Esophagus squamous epithelium (tissue), 5 donors: ENCODE data around the gene LRP1. TPM values are rescaled to one million over a fixed set of nuclear protein-coding genes. Genes with fewer than 3 reads are reported as not detected.

Source experiments
- DNase-seq: peaks from one replicate; lab custom pipeline; 2025; lab: John Stamatoyannopoulos, UW
- H3K27ac ChIP-seq, 4 donors: fragments of 200-600 bp; sonication (generic); one replicate each; pipeline ENCODE4 v1.5.1; 2016 to 2019; ENCODE audit warnings: mild to moderate bottlenecking in 1 of 4
- H3K27me3 ChIP-seq, 4 donors: fragments of 200-600 bp; sonication (generic); 1 replicate in 3 of 4; 2 replicates in 1 of 4; pipeline versions ENCODE4 v1.5.1 to v1.6.0; 2017 to 2021; ENCODE audit warnings: antibody characterized with exemption in 1 of 4
- H3K36me3 ChIP-seq, 3 donors: fragments of 200-600 bp; sonication (generic); one replicate each; pipeline ENCODE4 v1.5.1; 2016 to 2019
- H3K4me1 ChIP-seq, 3 donors: fragments of 200-600 bp; sonication (generic); one replicate each; pipeline ENCODE4 v1.5.1; 2017 to 2019
- H3K4me3 ChIP-seq, 4 donors: fragments of 200-600 bp; sonication (generic); 1 replicate in 3 of 4; 2 replicates in 1 of 4; pipeline ENCODE4 v1.5.1; 2016 to 2019; ENCODE audit warnings: mild to moderate bottlenecking in 2 of 4, moderate library complexity in 1 of 4
- H3K9me3 ChIP-seq, 3 donors: fragments of 200-600 bp; sonication (generic); one replicate each; pipeline ENCODE4 v1.5.1; 2016 to 2019
- CTCF ChIP-seq, 6 experiments: fragments of 450-650 bp in 4 of 6; fragments of 200-600 bp in 2 of 6; sonication (generic) in 2 of 6; IDR thresholded peaks; one replicate each; pipeline ENCODE4 v1.5.1; 2016 to 2019; ENCODE audit warnings: antibody characterized with exemption in 6 of 6, mild to moderate bottlenecking in 4 of 6, moderate library complexity in 4 of 6
- POLR2A ChIP-seq, 4 donors: fragments of 450-650 bp; IDR thresholded peaks; one replicate each; pipeline ENCODE4 v1.6.1; 2017; ENCODE audit warnings: antibody characterized with exemption in 4 of 4, mild to moderate bottlenecking in 4 of 4, moderate library complexity in 3 of 4
- WGBS, 2 donors: methylation state at CpG; one replicate each; pipeline ENCODE4 v1.1.5; 2018; 5-methylcytosine and 5-hydroxymethylcytosine counted together
- intact Hi-C: fragments of 100-400 bp; cut with DNase I; formaldehyde crosslinking; loops from one replicate; pipeline ENCODE4 v1.15.0; 2022
- total RNA-seq, 4 donors: library from RNA; depleted of rRNA; stranded (reverse); fragments of >200 nt; gene quantifications; one replicate each; pipeline ENCODE4 v1.1.0, GENCODE V29; 2016
- donor health status: DM: yes; HTN: yes; CAD: no.

Gene LRP1
- total RNA-seq, 4 donors from 2014 or later: 60.8 to 147 (median 81.9) TPM

DNA sequence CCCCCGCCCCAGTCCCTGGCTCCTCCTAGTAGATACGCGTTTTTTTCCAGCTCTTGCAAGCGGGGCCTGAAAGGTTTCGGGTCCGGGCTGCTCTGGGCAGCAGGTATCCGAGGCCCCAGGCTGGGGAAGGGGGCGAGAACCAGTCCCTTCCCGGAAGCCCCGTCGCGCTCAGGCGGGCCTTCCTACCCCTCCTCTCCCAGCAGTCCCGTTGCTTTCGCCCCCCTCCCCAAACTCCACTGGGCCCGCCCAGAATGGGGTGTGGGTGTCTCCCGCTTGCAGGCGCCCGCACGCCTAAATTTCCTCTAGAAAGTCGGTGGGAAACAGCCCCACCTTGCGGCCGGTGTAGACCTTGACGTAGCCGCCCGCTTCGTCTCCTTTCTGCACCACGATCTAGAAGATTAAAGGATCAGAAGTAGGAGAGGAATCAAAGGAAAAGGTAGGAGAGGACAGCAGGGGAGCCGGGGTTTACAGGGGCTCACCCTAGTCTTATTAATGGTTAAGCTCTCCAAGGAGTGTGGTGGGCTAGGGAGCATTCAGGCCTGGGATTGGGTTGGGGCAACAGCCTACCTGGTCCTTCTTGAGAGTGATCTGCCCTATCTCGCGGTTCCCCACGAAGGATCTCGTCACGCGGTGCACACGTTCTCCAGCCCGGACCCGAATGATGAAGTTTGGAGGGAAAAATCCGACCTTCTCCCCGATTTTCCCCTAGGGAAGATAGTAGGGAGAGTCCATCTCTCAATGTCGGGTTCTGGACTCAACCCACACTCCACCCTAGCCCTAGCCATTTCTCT, 115.4 kb downstream of the LRP1 start:
- WGBS, 2 donors: 9 to 18% methylated on average over 6 to 22 of the region's 41 CpGs

DNA sequence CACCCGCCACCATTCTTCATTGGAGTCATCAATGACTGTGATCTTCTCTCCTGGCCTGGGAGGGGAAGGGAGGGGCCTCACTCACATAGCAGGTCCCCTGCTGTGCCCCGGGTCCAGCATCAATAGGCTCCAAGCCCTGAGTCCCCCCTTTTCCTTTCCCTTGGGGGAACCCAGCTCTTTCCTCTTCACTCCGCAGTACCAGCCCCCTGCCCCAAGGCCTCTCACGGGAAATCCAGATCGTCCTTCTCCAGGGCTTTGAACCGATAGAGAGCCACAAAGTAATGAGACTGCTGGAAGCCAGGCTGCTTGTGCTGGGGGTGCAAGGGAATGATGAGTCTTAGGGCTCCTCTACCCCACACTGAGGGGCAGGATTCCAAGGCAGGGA, 116.0 kb downstream of the LRP1 start:
- TF ChIP-seq CTCF (IDR thresholded peaks at IDR 0.05) (no peak), POLR2A (IDR thresholded peaks at IDR 0.05) (no peak)
- Histone ChIP-seq H3K36me3 (no peaks in the 10 kb centered on the region), H3K9me3 (no peaks in the 10 kb centered on the region), H3K4me1 (peaks cover 43 to 50% (median 48%) of the 10 kb centered on the region in 3 donors), H3K4me3 (no peak overlapping the region), H3K27ac (no peak overlapping the region), H3K27me3 (peaks cover 14 to 59% (median 35%) of the 10 kb centered on the region in 4 donors)
- intact Hi-C loops: no loop called here
- no peak for DNase-seq
- 57 to 70% methylated on average over 2 to 5 of the region's 6 CpGs for WGBS, 2 donors

More for the DNA sequence above, 115.4 kb downstream of the LRP1 start:
- Histone ChIP-seq H3K27ac (no peak overlapping the region), H3K4me1 (peaks cover 47 to 56% (median 54%) of the 10 kb centered on the region in 3 donors), H3K27me3 (peaks cover 14 to 64% (median 35%) of the 10 kb centered on the region in 4 donors), H3K36me3 (no peaks in the 10 kb centered on the region), H3K9me3 (no peaks in the 10 kb centered on the region), H3K4me3 (peak overlapping the region in 3 of 4 donors; percentile 43 to 60 (median 43))
- intact Hi-C loops: no loop called here
- TF ChIP-seq CTCF (IDR thresholded peaks at IDR 0.05) (peak; percentile 77 to 86 (median 80)), POLR2A (IDR thresholded peaks at IDR 0.05) (no peak)
- DNase-seq: no peak

- H3K9me3 ChIP-seq: no peaks in the 10 kb centered on the region
- H3K27me3 ChIP-seq: peaks cover 5 to 31% (median 14%) of the 10 kb centered on the region in 4 donors
- WGBS, 2 donors: 100% methylated on average over 1 of the region's 1 CpG
- H3K36me3 ChIP-seq: no peaks in the 10 kb centered on the region
- no peak overlapping the region for H3K4me3 ChIP-seq
- intact Hi-C loops: no loop called here
- H3K4me1 ChIP-seq: peaks cover 15 to 22% (median 20%) of the 10 kb centered on the region in 3 donors
- no peak overlapping the region for H3K27ac ChIP-seq
- no peak for TF ChIP-seq POLR2A (IDR thresholded peaks at IDR 0.05)
- no peak for TF ChIP-seq CTCF (IDR thresholded peaks at IDR 0.05)
- DNase-seq: no peak
These were observed 118.8 kb downstream of the LRP1 start for GRCh38 chr12:57247041-57247440.

DNA sequence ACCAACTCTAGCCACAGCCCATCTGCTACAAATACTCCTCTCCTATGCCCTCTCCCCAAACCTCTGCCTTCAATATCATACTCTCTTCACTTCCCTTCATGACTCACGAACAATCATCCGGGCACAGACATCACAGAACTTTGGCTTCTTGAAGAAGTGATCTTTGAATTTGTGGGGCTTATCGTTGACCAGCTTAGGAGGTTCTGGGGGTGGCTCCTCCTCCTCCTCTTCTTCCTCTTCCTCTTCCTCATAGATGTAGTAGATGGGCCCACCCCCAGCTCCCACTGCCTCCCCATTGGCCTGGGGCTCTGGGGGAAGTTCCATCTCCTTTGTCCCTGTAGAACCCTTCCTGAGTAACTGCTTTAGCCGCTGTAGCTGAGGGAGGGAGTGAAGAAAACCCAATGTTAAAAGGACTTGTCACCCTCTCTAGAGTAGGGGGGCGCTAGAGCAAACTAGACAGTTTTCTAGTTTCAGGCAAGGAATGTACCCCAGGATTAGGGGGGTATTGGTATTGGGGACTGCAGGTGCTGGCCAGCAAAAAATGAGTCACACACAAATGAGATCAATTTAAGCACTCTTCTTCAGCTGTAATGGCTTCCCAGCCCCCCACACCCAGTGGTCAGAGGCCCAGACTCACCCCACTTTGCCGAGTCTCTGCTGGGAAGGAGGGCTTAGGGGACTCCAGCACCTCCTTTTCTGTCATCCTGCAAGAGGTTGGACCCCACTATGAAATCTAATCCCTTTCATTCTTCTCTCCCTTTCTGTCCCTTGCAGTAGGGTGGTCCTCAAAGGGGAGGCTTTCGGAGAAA, 120.9 kb downstream of the LRP1 start:
- H3K27ac ChIP-seq: no peak overlapping the region
- H3K36me3 ChIP-seq: peaks cover 0 to 11% (median 0%) of the 10 kb centered on the region in 3 donors
- no peaks in the 10 kb centered on the region for H3K9me3 ChIP-seq
- intact Hi-C loops: no loop called here
- no peak for DNase-seq
- 81 to 83% methylated on average over 5 to 6 of the region's 7 CpGs for whole genome bisulfite sequencing, 2 donors
- peaks cover 0 to 10% (median under 1%) of the 10 kb centered on the region in 4 donors for H3K27me3 ChIP-seq
- H3K4me1 ChIP-seq: peaks cover 0 to 1% (median 0%) of the 10 kb centered on the region in 3 donors
- H3K4me3 ChIP-seq: peak overlapping the region in 1 of 4 donors; percentile 28
- no peak for TF ChIP-seq POLR2A (IDR thresholded peaks at IDR 0.05)
- TF ChIP-seq CTCF (IDR thresholded peaks at IDR 0.05): no peak
